ENCODE results near the gene BCORL1.

Gene BCORL1, protein sequence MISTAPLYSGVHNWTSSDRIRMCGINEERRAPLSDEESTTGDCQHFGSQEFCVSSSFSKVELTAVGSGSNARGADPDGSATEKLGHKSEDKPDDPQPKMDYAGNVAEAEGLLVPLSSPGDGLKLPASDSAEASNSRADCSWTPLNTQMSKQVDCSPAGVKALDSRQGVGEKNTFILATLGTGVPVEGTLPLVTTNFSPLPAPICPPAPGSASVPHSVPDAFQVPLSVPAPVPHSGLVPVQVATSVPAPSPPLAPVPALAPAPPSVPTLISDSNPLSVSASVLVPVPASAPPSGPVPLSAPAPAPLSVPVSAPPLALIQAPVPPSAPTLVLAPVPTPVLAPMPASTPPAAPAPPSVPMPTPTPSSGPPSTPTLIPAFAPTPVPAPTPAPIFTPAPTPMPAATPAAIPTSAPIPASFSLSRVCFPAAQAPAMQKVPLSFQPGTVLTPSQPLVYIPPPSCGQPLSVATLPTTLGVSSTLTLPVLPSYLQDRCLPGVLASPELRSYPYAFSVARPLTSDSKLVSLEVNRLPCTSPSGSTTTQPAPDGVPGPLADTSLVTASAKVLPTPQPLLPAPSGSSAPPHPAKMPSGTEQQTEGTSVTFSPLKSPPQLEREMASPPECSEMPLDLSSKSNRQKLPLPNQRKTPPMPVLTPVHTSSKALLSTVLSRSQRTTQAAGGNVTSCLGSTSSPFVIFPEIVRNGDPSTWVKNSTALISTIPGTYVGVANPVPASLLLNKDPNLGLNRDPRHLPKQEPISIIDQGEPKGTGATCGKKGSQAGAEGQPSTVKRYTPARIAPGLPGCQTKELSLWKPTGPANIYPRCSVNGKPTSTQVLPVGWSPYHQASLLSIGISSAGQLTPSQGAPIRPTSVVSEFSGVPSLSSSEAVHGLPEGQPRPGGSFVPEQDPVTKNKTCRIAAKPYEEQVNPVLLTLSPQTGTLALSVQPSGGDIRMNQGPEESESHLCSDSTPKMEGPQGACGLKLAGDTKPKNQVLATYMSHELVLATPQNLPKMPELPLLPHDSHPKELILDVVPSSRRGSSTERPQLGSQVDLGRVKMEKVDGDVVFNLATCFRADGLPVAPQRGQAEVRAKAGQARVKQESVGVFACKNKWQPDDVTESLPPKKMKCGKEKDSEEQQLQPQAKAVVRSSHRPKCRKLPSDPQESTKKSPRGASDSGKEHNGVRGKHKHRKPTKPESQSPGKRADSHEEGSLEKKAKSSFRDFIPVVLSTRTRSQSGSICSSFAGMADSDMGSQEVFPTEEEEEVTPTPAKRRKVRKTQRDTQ (N-terminal part only)

DNA sequence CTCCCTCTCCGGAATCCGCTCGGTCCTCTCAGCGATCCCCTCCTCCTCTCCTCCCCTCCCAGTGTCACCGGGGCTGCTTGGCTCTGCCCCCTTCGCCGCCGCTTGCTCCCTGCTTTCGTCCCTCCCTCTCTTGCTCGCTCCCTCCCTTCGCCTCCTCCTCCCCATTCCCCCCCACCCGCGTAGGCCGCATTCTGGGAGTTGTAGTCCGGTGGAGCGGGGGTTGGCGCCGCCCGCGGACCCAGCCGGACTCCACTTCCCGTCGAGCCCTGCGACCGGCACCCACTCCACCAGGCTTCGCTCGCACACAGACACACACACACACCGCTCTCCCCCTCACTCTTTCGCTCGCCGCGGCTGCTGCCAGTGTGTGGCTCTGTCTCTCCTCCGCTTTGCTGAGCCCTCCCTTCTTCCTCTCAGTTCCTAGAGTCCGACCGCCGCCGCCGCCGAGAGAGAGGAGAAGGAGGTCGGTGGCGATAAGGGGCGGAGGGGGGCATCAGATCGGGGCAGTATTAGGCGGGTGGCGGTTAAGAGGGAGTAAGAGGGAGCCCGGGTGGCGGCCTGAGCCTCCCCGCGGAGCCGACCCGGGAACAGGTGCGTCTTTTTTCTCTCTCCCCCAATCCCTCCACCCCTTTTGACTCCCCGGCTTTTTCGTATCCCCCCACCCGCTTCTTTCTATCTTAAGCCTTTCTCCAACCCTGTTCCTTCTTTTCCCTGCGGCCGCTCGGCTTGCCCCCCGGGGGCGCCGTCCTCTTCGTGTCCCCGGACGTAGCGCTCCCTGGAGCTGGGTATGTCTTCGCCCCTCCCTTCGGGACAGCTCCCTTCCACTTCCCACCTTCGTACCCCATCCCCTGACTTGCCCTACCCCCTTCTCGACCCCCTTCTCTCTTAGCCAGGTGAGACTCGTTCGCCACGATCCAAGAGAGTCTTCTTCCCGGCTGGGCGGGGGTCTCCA lies at the start of gene BCORL1:
TSS of gene BCORL1 (plus strand) at position 336 of the 952 bp plus-strand sequence. CDS start 22,597 bp downstream, outside the sequence.
- no peak for FAIRE-seq

GRCh38 chrX:129932821-129933321 lies 49.6 kb upstream of the BCORL1 start:
- FAIRE-seq, result no peak

DNA sequence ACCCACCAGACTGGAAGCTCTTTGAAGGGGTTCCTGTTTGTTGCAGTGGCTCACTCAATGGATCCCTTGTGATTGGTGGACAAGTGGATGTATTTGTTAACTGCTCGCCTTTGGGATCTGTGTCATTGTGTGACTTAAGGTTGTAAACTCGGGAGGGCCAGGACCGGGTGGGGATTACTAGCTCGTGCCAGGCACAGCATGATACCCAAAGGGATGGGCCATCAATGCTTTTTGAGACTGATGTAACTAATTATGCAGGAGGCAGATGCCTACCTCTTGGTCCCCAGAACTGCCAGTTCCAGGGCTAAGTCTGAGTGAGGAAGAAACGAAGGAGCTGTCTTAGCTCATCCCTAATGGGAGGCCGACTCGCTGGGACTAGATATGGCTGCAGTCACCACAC lies 48.7 kb upstream of the BCORL1 start:
- FAIRE-seq, result no peak

DNA sequence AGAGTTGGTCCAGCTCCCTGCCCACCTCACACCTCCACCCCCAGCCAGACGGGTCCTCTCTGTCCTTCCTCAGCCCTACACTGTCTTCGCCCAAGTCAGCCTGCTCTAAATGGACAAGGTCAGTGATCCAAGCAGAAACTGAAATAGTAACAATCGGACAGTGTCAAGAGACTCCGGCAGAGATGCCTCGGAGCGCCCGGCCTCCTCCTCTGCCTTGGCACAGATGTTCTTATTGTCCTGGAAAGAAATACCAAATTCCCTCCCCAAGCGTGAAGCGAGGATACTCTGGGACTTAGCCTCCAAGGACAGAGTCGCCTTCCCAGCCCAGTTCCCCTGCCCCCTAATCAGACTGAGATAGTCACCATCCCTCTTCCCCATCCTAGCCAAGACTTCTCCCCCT lies 48.0 kb upstream of the BCORL1 start:
- FAIRE-seq, result no peak

DNA sequence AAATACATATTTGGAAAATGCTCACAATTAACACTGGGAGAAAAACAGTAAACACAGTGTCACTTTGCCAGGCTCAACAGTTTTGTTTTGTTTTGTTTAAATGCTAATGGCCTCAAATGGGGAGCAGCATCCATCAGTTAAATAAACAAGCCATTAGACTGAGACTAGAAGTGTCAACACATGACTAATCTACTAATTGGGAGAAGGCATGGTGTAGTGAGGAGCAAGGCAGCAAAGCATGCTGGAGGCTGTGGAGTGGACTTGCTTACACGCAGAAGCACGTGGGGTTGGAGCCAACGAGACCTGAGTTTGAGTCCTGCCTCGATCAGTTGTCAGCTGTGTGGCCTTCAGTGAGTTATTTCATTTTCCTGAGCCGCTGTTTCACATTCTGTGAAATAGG lies 47.5 kb upstream of the BCORL1 start:
- FAIRE-seq, result no peak

- FAIRE-seq, result no peak
Measured at GRCh38 chrX:129938081-129938480, 44.4 kb upstream of the BCORL1 start.

- no peak for FAIRE-seq
Measured at GRCh38 chrX:129939986-129940385, 42.4 kb upstream of the BCORL1 start.

- FAIRE-seq, result no peak
Measured at GRCh38 chrX:129940721-129941120, 41.7 kb upstream of the BCORL1 start.

- FAIRE-seq, result no peak
Measured at GRCh38 chrX:129945131-129945530, 37.3 kb upstream of the BCORL1 start.

- FAIRE-seq, result no peak
Measured at GRCh38 chrX:129953334-129953648, 29.1 kb upstream of the BCORL1 start.

GRCh38 chrX:129953881-129954280 lies 28.6 kb upstream of the BCORL1 start:
- no peak for FAIRE-seq

DNA sequence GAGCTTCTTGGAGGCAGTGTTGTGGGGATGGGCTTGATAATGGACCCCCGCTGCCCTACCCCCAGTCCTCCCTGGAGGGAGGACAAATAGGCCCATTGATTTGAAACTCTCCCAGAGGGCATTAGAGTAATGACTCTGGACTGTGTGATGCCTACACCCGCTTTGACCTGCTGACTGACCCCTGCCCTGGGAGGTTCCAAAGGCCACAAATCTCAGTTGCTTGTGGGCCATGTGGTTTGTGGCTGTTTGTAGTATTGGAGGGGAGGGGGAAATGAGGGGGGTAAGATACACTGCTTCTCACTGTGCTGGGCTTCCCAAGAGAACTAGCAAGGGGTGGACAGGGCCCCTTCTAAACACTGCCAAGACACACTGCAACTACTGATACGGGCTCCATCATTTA lies 27.6 kb upstream of the BCORL1 start:
- FAIRE-seq, result no peak

DNA sequence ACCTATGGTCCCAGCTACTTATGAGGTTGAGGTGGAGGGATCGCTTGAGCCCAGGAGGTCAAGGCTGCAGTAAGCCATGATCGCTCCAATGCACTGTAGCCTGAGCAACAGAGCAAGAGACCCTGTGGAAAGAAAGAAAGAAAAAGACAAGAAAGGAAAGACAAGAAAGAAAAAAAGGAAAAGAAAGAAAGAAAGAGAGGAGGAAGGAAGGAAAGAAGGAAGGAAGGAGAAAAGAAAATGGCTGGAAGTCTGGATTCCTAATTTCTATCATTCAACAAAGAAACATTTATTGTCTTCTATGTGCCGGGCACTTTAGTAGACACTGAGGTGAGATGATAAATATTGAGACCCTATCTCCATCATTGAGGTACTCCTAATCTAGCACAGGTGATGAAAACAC lies 26.8 kb upstream of the BCORL1 start:
- FAIRE-seq, result no peak

DNA sequence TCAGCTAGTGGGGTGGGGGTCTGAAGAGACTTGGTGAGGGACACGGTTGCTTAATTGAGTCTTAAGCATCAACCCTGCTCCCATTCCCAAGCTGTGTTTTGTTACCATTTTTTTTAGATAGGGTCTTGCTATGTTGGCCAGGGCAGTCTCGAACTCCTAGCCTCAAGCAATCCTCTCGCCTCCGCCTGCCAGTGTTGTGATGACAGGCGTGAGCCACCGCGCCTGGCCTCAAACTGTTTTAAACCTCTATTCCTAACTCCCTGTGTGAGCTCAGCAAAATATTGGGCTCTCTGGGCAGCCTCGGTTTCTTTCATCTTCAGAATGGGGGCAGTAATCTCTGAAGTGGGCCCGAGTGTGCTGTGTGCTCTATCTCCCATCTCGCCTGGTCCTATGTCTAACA lies 26.3 kb upstream of the BCORL1 start:
- FAIRE-seq, result no peak

- no peak for FAIRE-seq
Measured at GRCh38 chrX:129956765-129957164, 25.7 kb upstream of the BCORL1 start.

DNA sequence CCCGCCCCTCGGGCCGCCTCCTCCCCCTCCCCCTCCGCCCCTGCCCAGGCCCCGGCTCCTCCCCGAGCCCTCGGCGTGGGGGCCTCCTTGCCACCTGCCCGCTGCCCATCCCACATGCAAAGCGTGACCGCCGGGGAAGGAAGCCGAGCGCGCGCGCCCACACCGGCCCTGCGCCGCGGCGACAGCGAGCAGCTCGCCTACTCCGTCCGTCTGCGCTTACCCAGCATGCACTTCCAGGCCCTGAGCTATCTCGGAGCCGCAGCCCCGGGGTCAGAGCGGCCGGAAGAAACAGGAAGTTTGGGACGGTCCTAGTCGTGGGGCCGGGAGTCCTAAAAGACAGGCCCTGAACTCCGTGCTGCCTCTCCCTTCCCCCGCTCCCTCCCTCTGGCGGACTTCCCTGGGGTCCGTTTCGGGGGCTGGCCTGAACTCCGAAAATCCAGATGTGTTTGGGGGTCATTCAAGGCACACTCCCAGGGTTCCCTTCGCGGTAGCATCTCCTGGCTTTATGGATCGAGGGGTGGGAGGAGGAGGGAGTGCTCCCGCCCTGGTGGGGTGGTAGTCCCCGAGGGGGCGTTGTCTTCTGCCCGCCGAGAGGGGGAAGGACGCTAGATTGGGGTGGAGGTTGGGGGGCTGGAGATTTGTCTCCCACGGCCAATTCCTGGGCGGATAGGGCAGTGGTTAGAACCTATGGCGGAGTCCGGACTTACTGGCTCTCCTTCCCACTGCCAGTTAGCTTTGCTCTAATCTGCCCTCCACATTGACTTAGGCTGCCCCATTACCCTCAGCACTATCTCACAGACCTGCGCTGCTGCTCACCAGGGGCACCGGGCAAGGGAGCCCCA lies 25.0 kb upstream of the BCORL1 start:
- FAIRE-seq, result no peak

DNA sequence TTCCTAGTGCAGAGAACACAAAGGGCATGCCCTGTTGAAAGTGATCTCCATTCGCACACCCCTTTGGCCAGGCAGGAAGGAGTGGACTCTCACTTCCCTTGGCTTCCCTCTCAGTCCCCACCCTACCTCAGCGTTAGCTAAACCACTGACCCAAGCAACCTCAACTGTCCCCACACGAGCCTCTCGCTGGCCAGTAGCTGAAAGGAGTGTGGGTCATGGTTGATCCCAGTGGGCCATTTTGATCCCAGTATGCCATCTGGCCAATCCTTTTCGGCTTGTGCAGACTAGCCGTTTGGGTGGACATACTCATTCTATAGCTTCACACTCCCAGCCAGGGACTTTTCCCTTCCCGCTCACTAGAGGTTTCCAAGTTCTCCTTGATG lies 24.4 kb upstream of the BCORL1 start:
- no peak for FAIRE-seq

DNA sequence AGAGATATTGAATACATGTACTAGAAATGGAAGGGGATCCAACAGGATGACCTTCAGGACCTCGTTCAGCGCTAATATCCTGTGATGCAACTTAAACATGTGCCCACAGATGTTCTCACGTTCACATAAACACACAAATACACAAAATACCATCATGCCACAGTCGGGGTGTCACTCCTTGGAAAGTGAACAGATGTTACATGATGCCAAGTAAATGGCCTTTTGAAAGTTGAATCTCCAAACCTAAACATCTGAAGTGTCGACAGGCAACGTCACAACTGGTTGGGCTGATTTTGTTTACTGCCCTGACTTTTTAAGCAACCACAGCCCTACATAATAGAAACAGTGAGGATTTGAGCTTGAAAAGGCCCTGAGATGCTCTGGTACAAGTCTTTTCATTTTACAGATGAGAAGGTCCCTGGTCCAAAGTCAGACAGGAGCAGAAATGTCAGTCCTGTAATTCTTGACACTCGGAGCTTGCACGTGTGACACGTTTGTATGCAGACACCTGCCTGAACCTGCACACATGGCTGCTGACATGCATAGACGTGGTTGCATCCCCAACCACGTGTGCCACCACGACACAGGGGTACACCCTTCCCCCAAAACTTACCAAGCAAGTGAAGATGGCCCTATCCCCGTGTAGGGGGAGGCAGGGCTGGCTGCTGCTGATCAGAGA lies 23.5 kb upstream of the BCORL1 start:
- FAIRE-seq, result no peak

GRCh38 chrX:129959493-129959832 lies 23.0 kb upstream of the BCORL1 start:
- FAIRE-seq, result no peak

Measured in A204.1 (cell line).